H1 (cell line): ENCODE results near the gene GPC6. TPM values are rescaled to one million over a fixed set of nuclear protein-coding genes. Genes with fewer than 3 reads are reported as not detected.

ENCODE experiments used
- CTCF ChIA-PET: fragments of 300-600 bp; sonication (Branson Sonifier 250); formaldehyde crosslinking; loops from one replicate; lab custom pipeline; 2021; ENCODE audit not compliant: partially characterized antibody; lab: Charles Lee
- POLR2A ChIA-PET: fragments of 300-600 bp; sonication (Branson Sonifier 250); formaldehyde crosslinking; loops from one replicate; lab custom pipeline; 2021; ENCODE audit warnings: inconsistent platforms; ENCODE audit not compliant: partially characterized antibody; lab: Charles Lee
- DNase-seq, 2 experiments: peaks; one replicate each; pipeline versions ENCODE4 v3.0.0 to v3.0.0-alpha.2; 2010 to 2022; ENCODE audit warnings: low spot score in 2 of 2, low read depth in 1 of 2, mixed read lengths in 1 of 2
- FAIRE-seq: peaks from 2 replicates; lab custom pipeline; 2011; peaks lifted over from hg19 to GRCh38; lab: Jason Lieb, UNC
- H2AFZ ChIP-seq: 2 replicates; pipeline ENCODE4 v1.8.1; 2012; ENCODE audit warnings: low read length, inconsistent platforms
- H2AK5ac ChIP-seq: 2 replicates; pipeline ENCODE4 v1.6.1; 2013; ENCODE audit warnings: low read depth, low read length
- H2BK120ac ChIP-seq: replicated peaks from 2 replicates; pipeline ENCODE3; 2013; ENCODE audit warnings: low read depth, low read length, inconsistent platforms
- H2BK12ac ChIP-seq: 2 replicates; pipeline ENCODE4 v1.6.1; 2013; ENCODE audit warnings: low read depth, low read length
- H2BK15ac ChIP-seq: 2 replicates; pipeline ENCODE4 v1.6.1; 2013; ENCODE audit warnings: low read length
- H2BK20ac ChIP-seq: 2 replicates; pipeline ENCODE4 v1.6.1; 2013; ENCODE audit warnings: low read length
- H2BK5ac ChIP-seq: 2 replicates; pipeline ENCODE4 v1.6.1; 2013; ENCODE audit warnings: low read depth, low read length
- H3K14ac ChIP-seq: 2 replicates; pipeline ENCODE4 v1.6.1; 2013; ENCODE audit warnings: inconsistent platforms; ENCODE audit not compliant: insufficient read length
- H3K18ac ChIP-seq: 2 replicates; pipeline ENCODE4 v1.6.1; 2013; ENCODE audit warnings: low read length; ENCODE audit errors: extremely low read depth
- H3K23ac ChIP-seq: 2 replicates; pipeline ENCODE4 v1.6.1; 2013; ENCODE audit warnings: inconsistent platforms; ENCODE audit not compliant: insufficient read length
- H3K23me2 ChIP-seq: 2 replicates; pipeline ENCODE4 v1.6.1; 2013; ENCODE audit warnings: low read depth, low read length
- H3K27ac ChIP-seq: 2 replicates; pipeline ENCODE4 v1.6.1; 2011; ENCODE audit warnings: low read depth, low read length, inconsistent platforms
- H3K27me3 ChIP-seq, 4 experiments: replicated peaks in 1 of 4; 1 replicate in 1 of 4; 2 replicates in 3 of 4; pipeline versions ENCODE4 v1.6.1 to v1.8.1; 2011 to 2013; ENCODE audit warnings: low read length in 3 of 4, mild to moderate bottlenecking in 3 of 4, inconsistent platforms in 2 of 4, mixed read lengths in 2 of 4, moderate library complexity in 1 of 4; ENCODE audit not compliant: control insufficient read depth in 3 of 4, insufficient read depth in 3 of 4; ENCODE audit errors: extremely low read depth in 1 of 4
- H3K36me3 ChIP-seq, 4 experiments: 2 replicates each; pipeline versions ENCODE4 v1.6.1 to v1.8.1; 2011 to 2013; ENCODE audit warnings: mild to moderate bottlenecking in 4 of 4, low read length in 3 of 4, moderate library complexity in 2 of 4, control low read depth in 1 of 4, inconsistent platforms in 1 of 4; ENCODE audit not compliant: insufficient read depth in 4 of 4, control insufficient read depth in 2 of 4
- H3K4ac ChIP-seq: replicated peaks from 2 replicates; pipeline ENCODE3; 2013; ENCODE audit warnings: low read length, low read depth, mixed read lengths, inconsistent platforms; ENCODE audit not compliant: insufficient read length
- H3K4me1 ChIP-seq, 4 experiments: replicated peaks in 1 of 4; 1 replicate in 1 of 4; 2 replicates in 3 of 4; pipeline versions ENCODE4 v1.6.1 to v1.8.1; 2011 to 2013; ENCODE audit warnings: low read length in 3 of 4, inconsistent platforms in 2 of 4, mixed read lengths in 1 of 4; ENCODE audit not compliant: insufficient read depth in 4 of 4, control insufficient read depth in 3 of 4
- H3K4me2 ChIP-seq, 2 experiments: 2 replicates each; pipeline versions ENCODE4 v1.6.1 to v1.8.1; 2011 to 2013; ENCODE audit warnings: low read depth in 2 of 2, low read length in 2 of 2, control low read depth in 1 of 2, inconsistent platforms in 1 of 2, mild to moderate bottlenecking in 1 of 2; ENCODE audit not compliant: insufficient read depth in 1 of 2
- H3K4me3 ChIP-seq, 4 experiments: fragments of 200-600, 300-600 bp in 1 of 4; sonication (generic), shearing (Covaris generic), sonication (Bioruptor Twin) in 1 of 4; 2 replicates each; pipeline versions ENCODE4 v1.5.1 to v1.8.1; 2011 to 2016; ENCODE audit warnings: low read length in 4 of 4, low read depth in 3 of 4, control low read depth in 2 of 4, inconsistent platforms in 2 of 4, mild to moderate bottlenecking in 2 of 4, mixed read lengths in 1 of 4, moderate library complexity in 1 of 4; ENCODE audit not compliant: insufficient read depth in 2 of 4; ENCODE audit errors: extremely low read depth in 1 of 4
- H3K56ac ChIP-seq: replicated peaks from 2 replicates; pipeline ENCODE3; 2013; ENCODE audit warnings: low read depth, mild to moderate bottlenecking, mixed read lengths, low read length, inconsistent platforms; ENCODE audit not compliant: insufficient read length
- H3K79me1 ChIP-seq: 2 replicates; pipeline ENCODE4 v1.6.1; 2013; ENCODE audit warnings: low read depth, low read length, control low read depth
- H3K79me2 ChIP-seq, 2 experiments: 2 replicates each; pipeline versions ENCODE4 v1.6.1 to v1.8.1; 2012 to 2013; ENCODE audit warnings: low read length in 2 of 2, mild to moderate bottlenecking in 2 of 2, inconsistent platforms in 1 of 2; ENCODE audit not compliant: insufficient read depth in 2 of 2, control insufficient read depth in 1 of 2
- H3K9ac ChIP-seq, 4 experiments: replicated peaks in 1 of 4; 1 replicate in 1 of 4; 2 replicates in 3 of 4; pipeline versions ENCODE4 v1.6.1 to v1.8.1; 2011 to 2013; ENCODE audit warnings: low read depth in 3 of 4, low read length in 3 of 4, control low read depth in 2 of 4, mild to moderate bottlenecking in 2 of 4, moderate library complexity in 2 of 4, inconsistent platforms in 1 of 4; ENCODE audit errors: extremely low read depth in 1 of 4
- H3K9me3 ChIP-seq, 2 experiments: 2 replicates each; pipeline versions ENCODE4 v1.6.1 to v1.8.1; 2012 to 2013; ENCODE audit warnings: mild to moderate bottlenecking in 2 of 2, moderate library complexity in 2 of 2, control low read depth in 1 of 2, inconsistent platforms in 1 of 2, low read depth in 1 of 2, low read length in 1 of 2, mixed read lengths in 1 of 2; ENCODE audit not compliant: insufficient read depth in 2 of 2
- H4K20me1 ChIP-seq, 2 experiments: replicated peaks in 1 of 2; 2 replicates each; pipeline versions ENCODE3 to v1.8.1; 2011 to 2013; ENCODE audit warnings: inconsistent platforms in 2 of 2, low read length in 2 of 2, mild to moderate bottlenecking in 1 of 2; ENCODE audit not compliant: insufficient read depth in 2 of 2, control insufficient read depth in 1 of 2
- H4K5ac ChIP-seq: 2 replicates; pipeline ENCODE4 v1.6.1; 2013; ENCODE audit warnings: low read length, low read depth, mixed read lengths, inconsistent platforms; ENCODE audit not compliant: insufficient read length
- H4K8ac ChIP-seq: 2 replicates; pipeline ENCODE4 v1.8.0; 2013; ENCODE audit warnings: mild to moderate bottlenecking, moderate library complexity, low read length, inconsistent platforms; ENCODE audit not compliant: insufficient read depth; ENCODE audit errors: extremely low read depth
- H4K91ac ChIP-seq: replicated peaks from 2 replicates; pipeline ENCODE3; 2013; ENCODE audit warnings: low read length, mixed read lengths, inconsistent platforms; ENCODE audit not compliant: insufficient read length
- CTBP2 ChIP-seq: IDR thresholded peaks from 2 replicates; pipeline ENCODE4 v1.7.0; 2011; ENCODE audit warnings: borderline replicate concordance, mild to moderate bottlenecking, moderate library complexity, mixed read lengths, low read length; ENCODE audit not compliant: insufficient read depth, insufficient read length
- HDAC6 ChIP-seq: IDR thresholded peaks from one replicate; pipeline ENCODE4 v1.7.1; 2012; ENCODE audit warnings: low read depth, mild to moderate bottlenecking, inconsistent platforms, low read length, moderate library complexity
- NANOG ChIP-seq: IDR thresholded peaks from 2 replicates; pipeline ENCODE4 v1.6.1; 2011; ENCODE audit warnings: low read length, low read depth, mild to moderate bottlenecking, inconsistent platforms; ENCODE audit not compliant: insufficient read depth, poor library complexity, severe bottlenecking
- RXRA ChIP-seq: IDR thresholded peaks from 2 replicates; pipeline ENCODE4 v1.6.1; 2011; ENCODE audit warnings: low read depth, mild to moderate bottlenecking, low read length, moderate library complexity; ENCODE audit not compliant: insufficient read depth
- SAP30 ChIP-seq: fragments of 300-600 bp; sonication (generic); IDR thresholded peaks from 2 replicates; pipeline ENCODE4 v1.7.1; 2012; ENCODE audit warnings: low read length, moderate library complexity, mild to moderate bottlenecking, inconsistent platforms; ENCODE audit not compliant: insufficient read depth, insufficient replicate concordance
- WGBS, 2 experiments: shearing (Covaris generic) in 1 of 2; methylation state at CpG; one replicate each; pipeline versions ENCODE4 v1.1.6 to v1.1.7; 2013 to 2015; ENCODE audit warnings: low lambda C conversion rate in 2 of 2, mixed read lengths in 2 of 2, inconsistent platforms in 1 of 2, low coverage in 1 of 2, missing lambda C conversion rate in 1 of 2; ENCODE audit not compliant: insufficient replicate concordance in 2 of 2, insufficient coverage in 1 of 2, insufficient read length in 1 of 2; ENCODE audit errors: extremely low coverage in 1 of 2, missing lambda C conversion rate in 1 of 2; 5-methylcytosine and 5-hydroxymethylcytosine counted together
- polyA plus RNA-seq, 7 experiments: library from polyadenylated mRNA; depleted of rRNA in 3 of 7; stranded (reverse) in 5 of 7; unstranded in 2 of 7; fragments of >200 nt in 5 of 7; fragments of 200-250 nt in 2 of 7; gene quantifications; 1 replicate in 5 of 7; 2 replicates in 1 of 7; 4 replicates in 1 of 7; pipeline versions ENCODE4 v1.2.1 to v1.2.3, GENCODE V29; 2011 to 2013; ENCODE audit warnings: missing spikeins in 2 of 7, mixed read lengths in 2 of 7
- total RNA-seq: library from RNA; stranded (reverse); fragmentation: NEBNext Ultra II Directional; extraction: Animal tissue kit (Norgen Biotek cat#: 25700); gene quantifications from 2 replicates; pipeline ENCODE4 v1.2.1, GENCODE V29; 2021

The GPC6 gene
- total and polyA plus RNA-seq, 2 of the 8 experiments (the other 6 are each of a cell fraction or from before 2014, with no cell fraction given): 5.4 to 12.0 TPM

DNA sequence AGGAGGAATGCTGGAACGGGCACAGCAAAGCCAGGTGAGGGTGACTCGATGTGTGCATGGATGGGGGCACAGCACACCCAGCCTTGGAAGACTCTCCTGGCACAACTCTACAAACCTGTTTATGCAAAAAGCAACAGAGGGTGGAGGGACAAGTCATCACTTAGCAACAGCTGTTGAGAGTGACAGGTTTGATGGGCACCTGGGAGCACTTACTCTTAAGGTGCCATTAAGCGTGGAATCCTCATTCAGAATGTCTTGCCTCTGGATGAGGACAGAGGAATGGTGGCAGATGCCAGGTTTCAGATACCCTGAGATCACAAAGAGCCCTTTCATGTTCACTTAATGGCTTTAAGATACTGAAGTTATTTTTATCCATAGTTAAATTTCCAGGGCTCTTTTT, 1155.9 kb downstream of the GPC6 start:
- Histone ChIP-seq H2BK12ac (no peak overlapping the region), H3K27ac (no peak overlapping the region), H3K4me3 (no peak overlapping the region), H4K8ac (no peak overlapping the region), H4K91ac (no peak overlapping the region), H3K23ac (no peak overlapping the region), H2BK15ac (no peak overlapping the region), H4K5ac (no peak overlapping the region), H2AFZ (no peak overlapping the region), H3K4me2 (no peak overlapping the region), H2BK5ac (no peak overlapping the region), H4K20me1 (no peaks in the 10 kb centered on the region), H3K9me3 (no peaks in the 10 kb centered on the region), H3K56ac (no peak overlapping the region), H3K23me2 (no peaks in the 10 kb centered on the region), H3K79me1 (no peaks in the 10 kb centered on the region), H3K36me3 (no peaks in the 10 kb centered on the region), H3K4ac (no peak overlapping the region), H3K4me1 (peaks cover 0 to 4% (median 1%) of the 10 kb centered on the region in 4 experiments; a peak in 3 of 7 replicates), H2BK120ac (no peak overlapping the region), H2BK20ac (no peak overlapping the region), H3K9ac (no peak overlapping the region), H3K27me3 (no peaks in the 10 kb centered on the region), H3K18ac (no peak overlapping the region), H2AK5ac (no peak overlapping the region), H3K14ac (no peak overlapping the region), H3K79me2 (no peaks in the 10 kb centered on the region)
- FAIRE-seq (no peak), DNase-seq (no peak)
- ChIA-PET POLR2A (no interaction called here), CTCF (no interaction called here)
- WGBS, 2 experiments: 87% methylated on average over 3 of the region's 3 CpGs; no CpG with 5 or more reads in 1 of the 2 experiments
- TF ChIP-seq HDAC6: no peak
- TF ChIP-seq NANOG: no peak
- no peak for TF ChIP-seq SAP30
- no peak for TF ChIP-seq CTBP2
- TF ChIP-seq RXRA: no peak
